Activated naive CD4-positive, alpha-beta T cell treated with anti-CD3 and anti-CD28 coated beads for 36 hours (primary cell): ENCODE measurements around the gene RIPOR2. TPM values are rescaled to one million over a fixed set of nuclear protein-coding genes. Genes with fewer than 3 reads are reported as not detected.
"Not testable (repeated sequence)": the region's sequence is repeated elsewhere in the genome, so short reads cannot be mapped to it uniquely, and the experiment has no call there.

Experiments
- CTCF ChIA-PET: fragments of 350-600 bp; sonication (Branson Sonifier 250); formaldehyde crosslinking; loops from one replicate; lab custom pipeline; 2021; ENCODE audit warnings: antibody characterized with exemption; lab: Charles Lee
- DNase-seq: peaks from one replicate; pipeline ENCODE4 v3.0.0-alpha.2; 2020
- H3K27ac Mint-ChIP-seq: one replicate; pipeline ENCODE4 v1.8.0; 2021; ENCODE audit warnings: mild to moderate bottlenecking, mixed read lengths
- H3K27me3 Mint-ChIP-seq: one replicate; pipeline ENCODE4 v1.8.0; 2021; ENCODE audit warnings: low read depth, mixed read lengths
- H3K36me3 Mint-ChIP-seq: one replicate; pipeline ENCODE4 v1.8.0; 2021; ENCODE audit warnings: low read depth, mixed read lengths
- H3K4me1 Mint-ChIP-seq: one replicate; pipeline ENCODE4 v1.8.0; 2021; ENCODE audit warnings: low read depth, mixed read lengths
- H3K4me3 Mint-ChIP-seq: one replicate; pipeline ENCODE4 v1.8.0; 2021; ENCODE audit warnings: mild to moderate bottlenecking, moderate library complexity, mixed read lengths
- H3K9me3 Mint-ChIP-seq: one replicate; pipeline ENCODE4 v1.8.0; 2021; ENCODE audit warnings: mixed read lengths
- intact Hi-C: fragments of 100-400 bp; cut with micrococcal nuclease; formaldehyde crosslinking; loops from one replicate; pipeline ENCODE4 v1.15.1; 2023
- total RNA-seq, 2 experiments: library from RNA; stranded (reverse); gene quantifications; one replicate each; pipeline ENCODE4 v1.2.3, GENCODE V29; 2021

RIPOR2 gene
- total RNA-seq, 2 experiments from 2014 or later: 111 to 116 TPM

DNA sequence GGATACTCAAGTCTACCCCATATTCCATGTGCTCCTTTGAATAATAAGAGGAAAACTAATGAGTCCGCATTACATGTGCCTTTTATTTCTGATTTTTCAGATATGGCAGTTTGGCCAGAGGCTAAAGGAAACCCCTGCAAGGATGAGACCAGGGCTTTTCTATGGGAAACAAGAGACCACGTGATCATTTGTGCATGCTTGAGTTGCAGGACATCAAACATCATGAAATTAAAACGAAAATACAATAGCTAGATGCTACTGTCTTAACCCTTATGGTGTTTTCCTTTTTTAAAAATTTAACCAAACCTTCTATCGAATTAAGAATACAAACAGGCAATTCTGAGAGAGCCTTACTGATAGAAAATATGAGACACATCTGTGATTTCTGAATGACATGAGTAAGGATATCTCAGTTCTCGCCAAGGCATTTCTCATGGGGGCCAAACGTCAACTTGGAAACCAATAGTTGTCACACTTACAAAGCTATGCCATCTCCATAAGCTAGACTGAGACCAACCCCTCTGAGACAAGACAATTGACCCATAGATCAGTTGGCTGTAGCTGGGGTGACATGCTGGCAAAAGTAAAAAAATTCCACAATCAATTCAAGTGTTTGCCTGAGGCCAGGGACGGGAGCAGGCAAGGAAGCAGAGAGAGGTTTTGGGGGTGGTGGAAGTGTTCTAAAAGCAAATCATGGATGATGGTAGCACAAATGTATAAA is 52.8 kb downstream of the RIPOR2 start:
- intact Hi-C loops: loop anchor here (1.0 to 2.0 kb wide), 12 partner anchors 15 to 255 kb away; no protein-coding TSS in a partner anchor
- Mint-ChIP-seq H3K27me3 (no peaks in the 10 kb centered on the region), H3K27ac (peak overlapping the region; percentile 99), H3K4me3 (peak overlapping the region; percentile 73), H3K36me3 (peaks cover 24% of the 10 kb centered on the region), H3K4me1 (peaks cover 89% of the 10 kb centered on the region), H3K9me3 (peaks cover 4% of the 10 kb centered on the region)
- CTCF ChIA-PET: interaction anchor here (0.6 to 5.2 kb wide), 16 partner anchors 9 to 156 kb away, joined by 3 to 29 read pairs (median 4); no protein-coding TSS in a partner anchor
- DNase-seq: peak; percentile 60

DNA sequence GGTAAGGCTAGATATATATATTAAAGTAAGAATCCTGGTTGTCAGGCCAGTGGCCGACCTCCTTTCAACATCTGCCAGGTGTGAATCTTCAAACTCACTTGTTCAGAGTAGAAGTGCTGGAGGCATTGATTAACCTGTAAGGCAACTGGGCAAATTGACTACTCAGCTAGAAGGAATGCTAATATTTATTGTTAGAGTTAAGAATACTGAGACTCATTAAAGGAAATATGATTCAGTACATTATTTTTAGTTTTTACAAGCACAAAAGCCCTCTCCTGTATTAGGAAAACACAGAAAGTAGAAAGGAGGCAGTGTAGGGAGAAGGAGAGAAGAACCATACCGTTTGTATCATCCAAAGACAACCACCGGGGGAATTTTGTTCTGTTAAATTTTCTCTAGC is 53.5 kb downstream of the RIPOR2 start:
- DNase-seq: no peak
- peaks cover 11% of the 10 kb centered on the region for H3K9me3 Mint-ChIP-seq
- peaks cover 89% of the 10 kb centered on the region for H3K4me1 Mint-ChIP-seq
- H3K27me3 Mint-ChIP-seq: no peaks in the 10 kb centered on the region
- no peak overlapping the region for H3K4me3 Mint-ChIP-seq
- CTCF ChIA-PET: interaction anchor here (0.6 to 5.2 kb wide), 16 partner anchors 8 to 157 kb away, joined by 3 to 29 read pairs (median 5); no protein-coding TSS in a partner anchor
- intact Hi-C loops: loop anchor here (2.0 kb wide), 1 partner anchor 133 kb away; no protein-coding TSS in a partner anchor
- H3K36me3 Mint-ChIP-seq: peaks cover 31% of the 10 kb centered on the region
- peak overlapping the region; percentile 99 for H3K27ac Mint-ChIP-seq

DNA sequence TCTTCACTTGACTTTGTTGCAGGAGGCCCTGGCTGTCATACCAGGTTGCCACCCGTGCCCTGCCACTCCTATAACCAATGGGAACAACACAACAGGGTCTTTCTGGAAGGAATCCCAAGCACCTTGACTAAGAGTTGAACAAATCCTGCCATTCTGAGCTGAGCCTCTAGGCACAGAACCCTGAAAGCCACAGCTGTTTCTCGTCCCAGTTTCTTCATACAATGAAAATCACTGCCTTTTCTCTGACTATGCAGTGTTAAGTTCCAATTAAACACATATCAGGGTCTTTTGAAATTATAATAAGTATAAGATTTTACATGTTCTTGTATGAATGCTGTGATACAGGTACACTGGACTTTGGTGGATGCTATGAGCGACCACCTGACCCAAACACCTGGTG is 54.4 kb downstream of the RIPOR2 start:
- intact Hi-C loops: no loop called here
- CTCF ChIA-PET: interaction anchor here (1.0 to 5.2 kb wide), 4 partner anchors 9 to 52 kb away, joined by 3 to 29 read pairs (median 8); no protein-coding TSS in a partner anchor

DNA sequence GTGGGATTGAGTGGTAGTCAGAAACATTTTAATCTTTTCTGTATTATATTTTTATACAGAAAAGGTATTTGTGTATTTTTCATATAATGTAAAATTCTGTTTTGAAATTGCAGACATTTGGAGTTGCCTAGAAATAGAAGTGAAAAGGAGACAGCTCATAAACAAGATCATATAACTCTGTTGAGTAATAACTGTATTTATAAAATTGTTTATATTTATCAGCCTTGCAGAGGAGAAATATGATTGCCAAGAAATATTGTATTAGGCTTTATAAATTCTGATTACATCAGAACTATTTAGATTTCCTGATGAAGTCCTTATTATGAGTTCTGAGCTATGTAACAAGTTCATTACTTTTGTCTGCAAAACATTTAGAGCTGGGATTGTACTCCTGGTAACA is 55.3 kb downstream of the RIPOR2 start:
- Mint-ChIP-seq H3K36me3 (peaks cover 46% of the 10 kb centered on the region), H3K4me3 (no peak overlapping the region), H3K4me1 (peaks cover 90% of the 10 kb centered on the region), H3K9me3 (peaks cover 22% of the 10 kb centered on the region), H3K27ac (peak overlapping the region; percentile 77), H3K27me3 (no peaks in the 10 kb centered on the region)
- intact Hi-C loops: no loop called here
- CTCF ChIA-PET: interaction anchor here (1.0 to 3.6 kb wide), 4 partner anchors 18 to 24 kb away, joined by 3 to 13 read pairs (median 6); no protein-coding TSS in a partner anchor
- DNase-seq: no peak

More for the DNA sequence above, 54.4 kb downstream of the RIPOR2 start:
- peaks cover 89% of the 10 kb centered on the region for H3K4me1 Mint-ChIP-seq
- H3K27me3 Mint-ChIP-seq: no peaks in the 10 kb centered on the region
- H3K27ac Mint-ChIP-seq: peak overlapping the region; percentile 75
- peaks cover 20% of the 10 kb centered on the region for H3K9me3 Mint-ChIP-seq
- H3K36me3 Mint-ChIP-seq: peaks cover 41% of the 10 kb centered on the region
- no peak overlapping the region for H3K4me3 Mint-ChIP-seq
- no peak for DNase-seq

- intact Hi-C loops: no loop called here
- H3K36me3 Mint-ChIP-seq: peaks cover 56% of the 10 kb centered on the region
- no peak overlapping the region for H3K4me3 Mint-ChIP-seq
- DNase-seq: no peak
- H3K27me3 Mint-ChIP-seq: no peaks in the 10 kb centered on the region
- H3K9me3 Mint-ChIP-seq: peaks cover 22% of the 10 kb centered on the region
- CTCF ChIA-PET: interaction anchor here (0.6 to 1.7 kb wide), 5 partner anchors 21 to 144 kb away, joined by 3 to 9 read pairs (median 3); no protein-coding TSS in a partner anchor
- peak overlapping the region; percentile 77 for H3K27ac Mint-ChIP-seq
- peaks cover 89% of the 10 kb centered on the region for H3K4me1 Mint-ChIP-seq
Observed at GRCh38 chr6:24879351-24879750, 56.4 kb downstream of the RIPOR2 start.

DNA sequence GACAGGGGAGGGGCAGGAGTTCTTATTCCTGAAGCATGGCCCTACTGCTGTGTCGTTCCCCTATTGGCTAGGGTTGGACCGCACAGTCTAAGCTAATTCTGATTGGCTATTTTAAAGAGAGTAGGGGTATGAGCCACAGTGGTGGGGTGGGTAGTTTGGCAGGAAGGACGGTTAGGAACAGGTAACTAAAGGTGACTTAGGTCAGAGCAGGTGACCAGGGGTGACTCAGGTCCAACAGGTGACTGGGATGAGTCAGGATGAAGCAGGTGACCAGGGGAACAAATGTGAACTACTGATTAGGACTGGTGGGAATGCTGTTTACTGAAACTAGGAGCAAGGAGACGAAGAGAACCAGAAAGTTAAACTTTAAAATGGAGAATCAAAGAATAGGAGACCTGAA is 58.0 kb downstream of the RIPOR2 start:
- Mint-ChIP-seq H3K36me3 (peaks cover 71% of the 10 kb centered on the region), H3K4me1 (peaks cover 81% of the 10 kb centered on the region), H3K9me3 (peaks cover 22% of the 10 kb centered on the region), H3K27ac (peak overlapping the region; percentile 86)
- intact Hi-C loops, H3K4me3 Mint-ChIP-seq, H3K27me3 Mint-ChIP-seq, DNase-seq: not testable (repeated sequence)
- CTCF ChIA-PET: interaction anchor here (1.1 to 2.0 kb wide), 2 partner anchors 11 to 57 kb away, joined by 4 to 6 read pairs; no protein-coding TSS in a partner anchor

DNA sequence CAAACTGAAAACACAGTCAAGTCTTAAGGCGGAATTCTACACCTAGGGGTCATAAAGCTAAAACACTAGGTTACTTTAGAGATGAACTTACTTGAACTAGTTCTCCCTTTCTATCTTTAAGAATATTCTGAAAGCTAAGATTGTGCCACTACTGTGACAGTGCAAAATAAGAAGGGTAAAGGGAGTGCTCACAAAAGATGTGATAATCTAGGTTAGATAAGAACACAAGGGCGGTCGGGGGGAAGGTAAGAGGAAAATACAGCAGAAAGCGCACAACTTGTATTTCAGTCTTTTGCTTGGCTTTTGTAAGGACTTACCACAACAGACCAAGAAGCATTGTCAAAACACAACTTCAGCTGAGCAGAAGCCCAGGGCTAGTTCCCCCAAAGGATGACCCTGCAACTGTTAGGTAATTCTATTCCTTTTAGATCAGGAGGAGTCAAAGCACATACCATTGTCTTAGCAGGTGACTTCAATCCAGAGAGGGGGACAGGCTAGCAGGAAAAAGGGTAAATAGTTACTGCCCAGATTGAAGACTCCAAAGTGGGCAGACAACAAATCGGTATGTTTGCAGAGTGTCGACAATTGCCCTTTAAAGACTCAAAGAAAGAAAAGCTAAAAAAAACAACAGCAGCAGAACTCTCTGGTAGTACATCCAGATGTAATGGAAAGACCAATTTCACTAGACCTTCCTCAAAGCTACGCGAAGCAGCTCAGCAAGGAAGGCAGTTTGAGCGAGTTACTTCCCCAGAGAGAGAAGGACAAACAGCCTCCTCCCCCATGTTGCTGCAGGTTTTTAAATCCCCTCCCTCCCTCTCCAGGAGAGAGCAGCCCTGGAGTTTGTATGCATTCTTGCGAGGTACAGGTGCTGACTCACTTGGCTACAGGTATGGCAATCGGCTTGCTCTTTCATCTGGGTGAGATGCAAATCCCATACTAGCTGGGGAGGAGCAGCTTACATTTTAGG is 59.0 kb downstream of the RIPOR2 start:
- intact Hi-C loops: no loop called here
- Mint-ChIP-seq H3K27me3 (no peaks in the 10 kb centered on the region), H3K36me3 (peaks cover 71% of the 10 kb centered on the region), H3K27ac (peak overlapping the region; percentile 78), H3K4me1 (peaks cover 73% of the 10 kb centered on the region), H3K9me3 (peaks cover 22% of the 10 kb centered on the region), H3K4me3 (no peak overlapping the region)
- CTCF ChIA-PET: interaction anchor here (0.7 to 2.0 kb wide), 3 partner anchors 12 to 57 kb away, joined by 3 to 6 read pairs (median 4); no protein-coding TSS in a partner anchor
- DNase-seq: no peak

DNA sequence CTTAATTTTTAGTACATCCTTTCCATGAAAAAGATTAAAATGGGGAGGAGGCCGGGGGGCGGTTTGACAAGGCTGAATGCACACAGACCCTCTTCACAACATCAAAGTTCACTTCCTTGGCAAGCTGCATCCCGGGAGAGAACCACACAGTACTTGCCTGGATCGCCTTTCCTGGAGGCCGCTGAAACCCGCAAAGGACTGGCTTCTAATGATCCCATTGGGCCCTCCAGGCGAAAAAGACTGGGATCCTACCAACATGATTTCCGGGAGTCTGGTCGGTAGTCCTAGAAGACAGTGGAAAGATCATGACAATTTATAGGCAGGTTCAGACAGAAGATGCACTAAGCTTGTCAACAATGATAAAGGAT is 60.2 kb downstream of the RIPOR2 start:
- Mint-ChIP-seq H3K4me3 (no peak overlapping the region), H3K27me3 (no peaks in the 10 kb centered on the region), H3K27ac (peak overlapping the region; percentile 61), H3K4me1 (peaks cover 68% of the 10 kb centered on the region), H3K9me3 (peaks cover 22% of the 10 kb centered on the region), H3K36me3 (peaks cover 71% of the 10 kb centered on the region)
- CTCF ChIA-PET: no interaction called here
- intact Hi-C loops: no loop called here
- DNase-seq: no peak

DNA sequence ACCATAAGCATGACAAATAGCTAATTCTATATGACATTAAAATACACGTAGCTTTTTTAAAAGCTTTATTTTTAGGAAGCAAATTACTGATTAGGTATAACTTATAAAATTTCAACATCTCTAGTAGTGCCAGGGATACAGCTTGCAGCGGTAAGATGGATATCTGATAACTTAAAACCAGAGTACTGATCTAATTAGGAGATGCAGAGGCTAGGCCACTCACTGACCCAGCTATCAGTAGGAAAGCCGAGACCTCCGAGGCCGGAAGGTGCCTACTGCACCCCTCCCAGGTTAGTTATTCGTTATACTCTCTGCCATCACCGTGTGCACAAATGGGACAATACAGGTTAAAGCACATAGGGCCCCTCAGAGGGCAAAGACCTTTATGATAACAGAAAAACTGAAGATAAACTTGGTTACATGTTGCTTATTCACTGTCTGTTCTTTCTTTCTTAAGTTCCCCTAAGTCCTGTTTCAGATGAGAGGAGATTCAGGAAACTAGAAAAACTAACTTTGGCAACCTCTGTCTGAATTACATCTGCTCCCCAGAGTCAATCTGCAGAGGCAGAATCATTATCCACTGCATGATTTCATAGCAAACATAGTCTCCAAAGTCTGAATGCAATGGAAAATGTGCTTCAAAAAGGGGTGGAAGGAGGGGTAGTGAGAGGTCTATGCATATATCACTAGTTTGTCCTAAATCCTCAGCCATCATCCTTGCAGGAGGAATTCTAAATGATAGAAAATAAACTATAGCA is 60.8 kb downstream of the RIPOR2 start:
- CTCF ChIA-PET: interaction anchor here (0.8 to 1.9 kb wide), 5 partner anchors 8 to 117 kb away, joined by 3 to 12 read pairs (median 5); no protein-coding TSS in a partner anchor
- H3K36me3 Mint-ChIP-seq: peaks cover 74% of the 10 kb centered on the region
- H3K4me1 Mint-ChIP-seq: peaks cover 69% of the 10 kb centered on the region
- H3K4me3 Mint-ChIP-seq: no peak overlapping the region
- no peak for DNase-seq
- peaks cover 22% of the 10 kb centered on the region for H3K9me3 Mint-ChIP-seq
- intact Hi-C loops: no loop called here
- no peaks in the 10 kb centered on the region for H3K27me3 Mint-ChIP-seq
- H3K27ac Mint-ChIP-seq: no peak overlapping the region

DNA sequence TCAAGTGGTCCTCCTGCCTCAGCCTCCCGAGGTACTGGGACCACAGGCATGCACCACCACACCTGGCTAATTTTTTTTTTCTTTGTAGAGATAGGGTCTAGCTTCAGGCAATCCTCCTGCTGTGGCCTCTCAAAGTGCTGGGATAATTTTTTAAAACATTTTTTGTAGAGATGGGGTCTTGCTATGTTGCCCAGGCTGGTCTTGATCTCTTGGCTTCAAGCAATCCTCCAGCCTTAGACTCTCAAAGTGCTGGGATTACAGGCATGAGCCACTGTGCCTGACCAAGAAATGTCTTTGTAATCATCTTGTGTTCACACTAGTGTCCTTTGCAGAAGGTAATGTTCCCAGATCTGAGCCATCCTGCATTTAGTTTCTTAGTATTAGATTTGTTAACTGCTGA is 61.6 kb downstream of the RIPOR2 start:
- Mint-ChIP-seq H3K4me1 (peaks cover 63% of the 10 kb centered on the region), H3K36me3 (peaks cover 70% of the 10 kb centered on the region), H3K27me3 (no peaks in the 10 kb centered on the region), H3K27ac (peak overlapping the region; percentile 24), H3K9me3 (peaks cover 22% of the 10 kb centered on the region), H3K4me3 (no peak overlapping the region)
- intact Hi-C loops: no loop called here
- CTCF ChIA-PET: interaction anchor here (0.8 to 1.9 kb wide), 6 partner anchors 9 to 118 kb away, joined by 3 to 12 read pairs (median 5); no protein-coding TSS in a partner anchor
- no peak for DNase-seq

GRCh38 chr6:24872779-24873178 is 63.0 kb downstream of the RIPOR2 start:
- CTCF ChIA-PET: interaction anchor here (0.6 to 2.9 kb wide), 4 partner anchors 9 to 118 kb away, joined by 3 to 13 read pairs (median 4); no protein-coding TSS in a partner anchor
- no peak for DNase-seq
- Mint-ChIP-seq H3K36me3 (peaks cover 73% of the 10 kb centered on the region), H3K4me3 (no peak overlapping the region), H3K4me1 (peaks cover 65% of the 10 kb centered on the region), H3K27ac (peak overlapping the region; percentile 17), H3K9me3 (peaks cover 16% of the 10 kb centered on the region), H3K27me3 (no peaks in the 10 kb centered on the region)
- intact Hi-C loops: no loop called here
